ENCODE results near the gene SIX4. TPM values are rescaled to one million over a fixed set of nuclear protein-coding genes. Genes with fewer than 3 reads are reported as not detected.

Gene SIX4
- total and polyA plus RNA-seq, 8 donors: 0.35 to 5.8 (median 1.8) TPM; not detected in 1

GRCh38 chr14:60756847-60757246 lies 32.7 kb upstream of the SIX4 start:
- Histone ChIP-seq H3K27me3 (no peaks in the 10 kb centered on the region), H3K4me1 (peaks cover 0 to 55% (median 25%) of the 10 kb centered on the region in 4 donors), H3K9me3 (no peaks in the 10 kb centered on the region), H3K36me3 (no peaks in the 10 kb centered on the region), H3K27ac (no peak overlapping the region), H3K4me3 (no peak overlapping the region)
- intact Hi-C loops (cut with DNase I; ENCODE audit: low total_unique reads): no loop called here
- no peak for DNase-seq
- TF ChIP-seq CTCF (IDR thresholded peaks at IDR 0.05): no peak
- no peak for TF ChIP-seq POLR2A (IDR thresholded peaks at IDR 0.05)
- TF ChIP-seq EP300 (IDR thresholded peaks at IDR 0.05): no peak
- no peak for TF ChIP-seq POLR2AphosphoS5 (IDR thresholded peaks at IDR 0.05)
- WGBS, 5 donors: 42 to 73% (median 55%) methylated on average over 1 of the region's 1 CpG

DNA sequence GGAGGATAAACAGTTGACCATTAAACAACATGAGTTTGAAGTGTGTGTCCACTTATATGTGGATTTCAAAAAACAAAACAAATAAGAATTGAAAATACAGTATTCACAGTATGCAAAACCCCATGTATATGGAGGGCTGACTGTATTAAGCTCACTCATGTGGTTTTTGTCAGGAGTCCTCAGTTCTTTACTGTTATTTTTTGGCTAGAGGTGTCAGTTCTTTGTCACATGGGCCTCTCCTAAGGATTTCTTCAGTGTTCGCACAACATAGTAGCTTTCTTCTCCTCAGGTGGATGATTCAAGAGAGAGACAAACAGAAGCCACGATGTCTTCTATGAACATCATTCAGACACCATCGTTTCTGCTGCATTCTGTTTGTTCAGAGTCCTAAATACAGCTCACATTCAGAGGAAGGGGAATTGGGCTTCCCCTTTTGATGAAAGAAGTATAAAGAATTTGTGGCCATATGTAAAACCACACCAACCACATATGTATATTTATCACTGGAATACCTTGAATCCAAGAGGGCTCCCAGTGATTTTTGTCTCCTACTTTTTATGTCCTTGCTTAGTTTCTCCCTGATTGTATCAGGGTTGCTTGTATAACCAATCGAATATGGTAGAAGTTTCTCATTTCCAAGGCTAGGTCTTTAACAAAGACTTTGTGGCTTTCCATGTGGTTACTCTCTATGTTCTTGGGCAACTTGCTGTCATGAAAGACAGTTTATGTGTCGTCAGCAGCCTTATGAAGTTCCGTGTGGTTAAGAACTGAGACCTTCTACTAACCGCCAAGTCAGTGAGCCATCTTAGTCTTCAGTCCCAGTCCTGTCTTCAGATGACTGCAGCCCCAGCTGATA lies 29.3 kb upstream of the SIX4 start:
- Histone ChIP-seq H3K4me3 (no peak overlapping the region), H3K36me3 (no peaks in the 10 kb centered on the region), H3K9me3 (no peaks in the 10 kb centered on the region), H3K27me3 (no peaks in the 10 kb centered on the region), H3K4me1 (peaks cover 0 to 22% (median 12%) of the 10 kb centered on the region in 4 donors), H3K27ac (no peak overlapping the region)
- WGBS, 5 donors: 75 to 87% (median 85%) methylated on average over 7 of the region's 7 CpGs
- intact Hi-C loops (cut with DNase I; ENCODE audit: low total_unique reads): no loop called here
- TF ChIP-seq EP300 (IDR thresholded peaks at IDR 0.05) (no peak), POLR2AphosphoS5 (IDR thresholded peaks at IDR 0.05) (no peak), CTCF (IDR thresholded peaks at IDR 0.05) (no peak)
- DNase-seq: peak in 1 of 2 donors; percentile 65

DNA sequence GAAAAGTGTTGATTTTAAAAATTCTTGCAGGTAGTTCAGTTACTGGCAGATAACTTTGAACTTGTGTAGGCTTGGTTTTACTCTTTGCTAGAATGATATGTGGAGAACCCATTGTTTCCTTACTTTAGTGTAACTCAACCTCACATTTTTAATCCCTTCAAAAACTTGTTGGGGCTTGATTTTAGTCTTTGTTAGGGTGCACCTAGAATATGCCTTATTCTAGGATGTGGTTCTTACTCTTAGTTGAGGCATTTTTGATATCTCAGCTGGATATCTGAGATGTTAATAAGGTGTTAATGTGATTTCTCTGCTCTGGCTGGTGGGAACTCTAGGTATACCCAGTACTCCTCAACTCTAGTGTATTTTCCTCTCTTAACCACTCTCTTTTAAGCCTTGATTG lies 20.4 kb upstream of the SIX4 start:
- DNase-seq: no peak
- H3K9me3 ChIP-seq: peaks cover 0 to 6% (median 3%) of the 10 kb centered on the region in 4 donors
- H3K27me3 ChIP-seq: no peaks in the 10 kb centered on the region
- H3K27ac ChIP-seq: no peak overlapping the region
- no peaks in the 10 kb centered on the region for H3K4me1 ChIP-seq
- no peak overlapping the region for H3K4me3 ChIP-seq
- H3K36me3 ChIP-seq: no peaks in the 10 kb centered on the region
- intact Hi-C loops (cut with DNase I; ENCODE audit: low total_unique reads): no loop called here
- no peak for TF ChIP-seq EP300 (IDR thresholded peaks at IDR 0.05)
- no peak for TF ChIP-seq POLR2A (IDR thresholded peaks at IDR 0.05)
- TF ChIP-seq CTCF (IDR thresholded peaks at IDR 0.05): no peak
- TF ChIP-seq POLR2AphosphoS5 (IDR thresholded peaks at IDR 0.05): no peak

- H3K4me3 ChIP-seq: no peak overlapping the region
- peaks cover 7 to 35% (median 20%) of the 10 kb centered on the region in 4 donors for H3K4me1 ChIP-seq
- no peaks in the 10 kb centered on the region for H3K36me3 ChIP-seq
- 90 to 95% (median 94%) methylated on average over 4 of the region's 4 CpGs for WGBS, 5 donors
- H3K9me3 ChIP-seq: peaks cover 0 to 6% (median 1%) of the 10 kb centered on the region in 4 donors
- intact Hi-C loops (cut with DNase I; ENCODE audit: low total_unique reads): no loop called here
- no peak for DNase-seq
- TF ChIP-seq POLR2AphosphoS5 (IDR thresholded peaks at IDR 0.05) (no peak), CTCF (IDR thresholded peaks at IDR 0.05) (no peak), EP300 (IDR thresholded peaks at IDR 0.05) (no peak), POLR2A (IDR thresholded peaks at IDR 0.05) (no peak)
- H3K27ac ChIP-seq: no peak overlapping the region
- no peaks in the 10 kb centered on the region for H3K27me3 ChIP-seq
These were observed 14.8 kb upstream of the SIX4 start for GRCh38 chr14:60738843-60739508.

Measured in stomach (tissue), 9 donors.